ENCODE measurements around the gene AQP10. TPM values are rescaled to one million over a fixed set of nuclear protein-coding genes. Genes with fewer than 3 reads are reported as not detected.
"Not testable (repeated sequence)": the region's sequence is repeated elsewhere in the genome, so short reads cannot be mapped to it uniquely, and the experiment has no call there.

The AQP10 gene
- total and polyA plus RNA-seq, 2 donors, result 0.05 TPM; not detected in 1

- 73% methylated on average over 5 of the region's 5 CpGs for WGBS
- DNase-seq (ENCODE audit: extremely low spot score); H3K36me3 ChIP-seq (ENCODE audit: insufficient read depth); H3K4me1 ChIP-seq (ENCODE audit: insufficient read depth); H3K27ac ChIP-seq (ENCODE audit: low read depth); H3K4me3 ChIP-seq (ENCODE audit: low read depth, low read length): not testable (repeated sequence)
Observed at GRCh38 chr1:154360881-154361280, 40.0 kb downstream of the AQP10 start.

GRCh38 chr1:154361357-154361756 lies 40.5 kb downstream of the AQP10 start:
- H3K4me3 ChIP-seq (ENCODE audit: low read depth, low read length), result no peak overlapping the region
- H3K27ac ChIP-seq (ENCODE audit: low read depth), result no peak overlapping the region
- H3K36me3 ChIP-seq (ENCODE audit: insufficient read depth), result no peaks in the 10 kb centered on the region
- WGBS, result 64% methylated on average over 3 of the region's 3 CpGs
- no peak for DNase-seq (ENCODE audit: extremely low spot score)
- no peaks in the 10 kb centered on the region for H3K4me1 ChIP-seq (ENCODE audit: insufficient read depth)

GRCh38 chr1:154371436-154371835 lies 50.5 kb downstream of the AQP10 start:
- Histone ChIP-seq H3K4me3 (ENCODE audit: low read depth, low read length) (no peak overlapping the region), H3K36me3 (ENCODE audit: insufficient read depth) (no peaks in the 10 kb centered on the region), H3K4me1 (ENCODE audit: insufficient read depth) (no peaks in the 10 kb centered on the region), H3K27ac (ENCODE audit: low read depth) (no peak overlapping the region)
- WGBS, result 80% methylated on average over 6 of the region's 6 CpGs
- DNase-seq (ENCODE audit: extremely low spot score), result no peak

- H3K27ac ChIP-seq (ENCODE audit: low read depth); H3K4me3 ChIP-seq (ENCODE audit: low read depth, low read length); DNase-seq (ENCODE audit: extremely low spot score); H3K36me3 ChIP-seq (ENCODE audit: insufficient read depth); H3K4me1 ChIP-seq (ENCODE audit: insufficient read depth): not testable (repeated sequence)
- 79% methylated on average over 7 of the region's 7 CpGs for WGBS
Observed at GRCh38 chr1:154373777-154374357, 53.0 kb downstream of the AQP10 start.

Small RNA genes lying within 50 kb of the gene (small RNA-seq; reads per million reads assigned to genes)
- gene RF00273 (not detected), gene RNU6-121P (not detected), gene RNU6-239P (not detected), gene RNU7-57P (not detected)

Other genes with a start within 250 kb of the AQP10 start
- 0.21 TPM for gene NUP210L, start 166.0 kb upstream of the AQP10 start, total RNA-seq
- gene NUP210L, start 166.0 kb upstream of the AQP10 start, polyA plus RNA-seq, result 0.04 TPM
- 180 TPM for gene TPM3, start 129.0 kb upstream of the AQP10 start, total RNA-seq
- gene TPM3, start 129.0 kb upstream of the AQP10 start, polyA plus RNA-seq, result 145 TPM
- gene CFAP141, start 114.8 kb upstream of the AQP10 start, total RNA-seq, result not detected
- not detected for gene CFAP141, start 114.8 kb upstream of the AQP10 start, polyA plus RNA-seq
- 74.7 TPM for gene UBAP2L, start 100.1 kb upstream of the AQP10 start, total RNA-seq
- 91.2 TPM for gene UBAP2L, start 100.1 kb upstream of the AQP10 start, polyA plus RNA-seq
- 50.7 TPM for gene HAX1, start 48.5 kb upstream of the AQP10 start, total RNA-seq
- gene HAX1, start 48.5 kb upstream of the AQP10 start, polyA plus RNA-seq, result 90.7 TPM
- 42.2 TPM for gene ATP8B2, start 4.4 kb downstream of the AQP10 start, total RNA-seq
- 45.4 TPM for gene ATP8B2, start 4.4 kb downstream of the AQP10 start, polyA plus RNA-seq
- 8.1 TPM for gene IL6R, start 84.2 kb downstream of the AQP10 start, total RNA-seq
- gene IL6R, start 84.2 kb downstream of the AQP10 start, polyA plus RNA-seq, result 6.5 TPM
- 1.4 TPM for gene TDRD10, start 181.1 kb downstream of the AQP10 start, total RNA-seq
- 4.1 TPM for gene TDRD10, start 181.1 kb downstream of the AQP10 start, polyA plus RNA-seq
- 17.7 TPM for gene SHE, start 181.3 kb downstream of the AQP10 start, total RNA-seq
- gene SHE, start 181.3 kb downstream of the AQP10 start, polyA plus RNA-seq, result 15.3 TPM
- gene UBE2Q1, start 237.6 kb downstream of the AQP10 start, total RNA-seq, result 12.7 TPM
- gene UBE2Q1, start 237.6 kb downstream of the AQP10 start, polyA plus RNA-seq, result 39.1 TPM
- gene CHRNB2, start 246.7 kb downstream of the AQP10 start, total RNA-seq, result 0.21 TPM
- 0.33 TPM for gene CHRNB2, start 246.7 kb downstream of the AQP10 start, polyA plus RNA-seq

All from urinary bladder (tissue), 4 donors.